Endothelial cell of umbilical vein (primary cell): ENCODE results near the gene HK1.

Source experiments
- MAX ChIP-seq: IDR thresholded peaks from 2 replicates; pipeline ENCODE4 v1.6.1; 2011; ENCODE audit not compliant: insufficient read depth, insufficient read length
- POLR2A ChIP-seq: IDR thresholded peaks from 2 replicates; pipeline ENCODE4 v1.6.1; 2012; ENCODE audit warnings: low read depth, mild to moderate bottlenecking, control low read depth, low read length

DNA sequence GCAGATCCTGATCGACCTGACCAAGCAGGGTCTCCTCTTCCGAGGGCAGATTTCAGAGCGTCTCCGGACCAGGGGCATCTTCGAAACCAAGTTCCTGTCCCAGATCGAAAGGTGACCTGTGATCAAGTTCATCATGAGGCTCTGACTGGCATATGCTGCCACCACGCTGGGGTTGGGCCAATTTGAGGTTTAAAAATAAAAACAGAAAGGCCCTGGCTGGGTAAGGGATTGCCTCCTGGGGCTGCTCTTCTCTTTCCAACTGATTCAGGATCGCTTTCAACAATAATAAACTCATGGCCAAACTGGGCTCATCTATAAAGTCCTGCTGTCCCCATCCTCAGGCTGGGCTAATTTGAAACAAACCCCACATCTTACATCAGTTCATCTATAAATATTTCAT, 17.1 kb upstream of the HK1 start:
- TF ChIP-seq MAX (no peak), POLR2A (no peak)
